HepG2 (cell line): ENCODE results near the gene ARHGAP26. TPM values are rescaled to one million over a fixed set of nuclear protein-coding genes. Genes with fewer than 3 reads are reported as not detected.

Experiments
- ATAC-seq: fragments of 200-7000 bp; cut with Tn5 transposase; 3 replicates; pipeline ENCODE4 v1.9.1; 2020; ENCODE audit warnings: mild to moderate bottlenecking, moderate library complexity
- BruUV-seq: library from RNA; stranded (reverse); fragments of 400-500 nt; replicated peaks from 2 replicates; lab custom pipeline; 2021; lab: Mats Ljungman, UMichigan
- CTCF ChIA-PET: fragments of 300-600 bp; formaldehyde crosslinking; extraction: SDS; loops from one replicate; lab custom pipeline; 2021; ENCODE audit warnings: low total read pairs, inconsistent platforms, low intra/inter-chr PET ratio; lab: Yijun Ruan, JAX
- POLR2A ChIA-PET: fragments of 350-600 bp; sonication (Branson Sonifier 250); formaldehyde crosslinking; loops from one replicate; lab custom pipeline; 2020; ENCODE audit warnings: antibody characterized with exemption, inconsistent platforms; lab: Yijun Ruan, JAX
- DNase-seq: peaks from one replicate; pipeline ENCODE4 v3.0.0-alpha.2; 2015; ENCODE audit warnings: low spot score
- FAIRE-seq: peaks from 3 replicates; lab custom pipeline; 2011; peaks lifted over from hg19 to GRCh38; lab: Jason Lieb, UNC
- H2AFZ ChIP-seq: one replicate; pipeline ENCODE4 v1.6.1; 2011; ENCODE audit warnings: low read length, inconsistent platforms
- H3K27ac ChIP-seq: fragments of 300-600 bp; 3 replicates; pipeline ENCODE4 v1.8.0; 2011; ENCODE audit warnings: mixed run types, mild to moderate bottlenecking, mixed read lengths, low read length, inconsistent platforms; ENCODE audit not compliant: insufficient read depth; ENCODE audit errors: extremely low read length
- H3K27me3 ChIP-seq, 2 experiments: fragments of 200-600 bp in 1 of 2; 2 replicates in 1 of 2; 3 replicates in 1 of 2; pipeline versions ENCODE4 v1.6.0 to v1.8.0; 2011; ENCODE audit warnings: low read length in 2 of 2, mild to moderate bottlenecking in 2 of 2, moderate library complexity in 2 of 2, inconsistent platforms in 1 of 2; ENCODE audit not compliant: insufficient read depth in 2 of 2, control insufficient read depth in 1 of 2
- H3K36me3 ChIP-seq, 2 experiments: fragments of 200-600 bp in 1 of 2; replicated peaks in 1 of 2; 2 replicates in 1 of 2; 3 replicates in 1 of 2; pipeline versions ENCODE4 v1.5.1 to v1.8.0; 2011; ENCODE audit warnings: low read length in 2 of 2, inconsistent platforms in 1 of 2; ENCODE audit not compliant: insufficient read depth in 2 of 2, control insufficient read depth in 1 of 2
- H3K4me1 ChIP-seq: 2 replicates; pipeline ENCODE4 v1.5.1; 2012; ENCODE audit warnings: low read length, inconsistent platforms; ENCODE audit not compliant: insufficient read depth
- H3K4me2 ChIP-seq: 2 replicates; pipeline ENCODE4 v1.6.0; 2011; ENCODE audit warnings: low read depth, low read length, inconsistent platforms
- H3K4me3 ChIP-seq, 3 experiments: fragments of 200-600 bp in 1 of 3; sonication (generic), shearing (Covaris generic) in 1 of 3; replicated peaks in 1 of 3; 2 replicates each; pipeline ENCODE4 v1.5.1; 2011 to 2016; ENCODE audit warnings: low read length in 3 of 3, inconsistent platforms in 2 of 3, low read depth in 2 of 3, mild to moderate bottlenecking in 2 of 3, control low read depth in 1 of 3, mixed read lengths in 1 of 3; ENCODE audit not compliant: insufficient read depth in 1 of 3
- H3K79me2 ChIP-seq: one replicate; pipeline ENCODE4 v1.6.1; 2011; ENCODE audit warnings: low read length, inconsistent platforms; ENCODE audit not compliant: insufficient read depth
- H3K9ac ChIP-seq: 2 replicates; pipeline ENCODE4 v1.6.0; 2011; ENCODE audit warnings: mild to moderate bottlenecking, low read depth, low read length, inconsistent platforms; ENCODE audit not compliant: insufficient read depth
- H3K9me3 ChIP-seq: 2 replicates; pipeline ENCODE4 v1.5.1; 2012; ENCODE audit warnings: mild to moderate bottlenecking, low read length
- H4K20me1 ChIP-seq: 2 replicates; pipeline ENCODE4 v1.6.0; 2011; ENCODE audit warnings: inconsistent platforms, mild to moderate bottlenecking, low read length, moderate library complexity; ENCODE audit not compliant: insufficient read depth
- HNRNPL ChIP-seq: fragments of 200-400 bp; formaldehyde crosslinking; IDR thresholded peaks from 2 replicates; pipeline ENCODE4 v1.6.1; 2017; ENCODE audit warnings: mild to moderate bottlenecking, low read depth, low read length
- MAFG ChIP-seq: sonication (generic); formaldehyde crosslinking; IDR thresholded peaks from 2 replicates; pipeline ENCODE4 v1.5.1; 2020; ENCODE audit warnings: mild to moderate bottlenecking, missing genetic modification reagents
- RBM22 ChIP-seq: fragments of 200-400 bp; formaldehyde crosslinking; optimal IDR thresholded peaks from 2 replicates; pipeline ENCODE3; 2017; ENCODE audit warnings: mild to moderate bottlenecking, low read length, moderate library complexity
- SMYD3 ChIP-seq: sonication (generic); formaldehyde crosslinking; IDR thresholded peaks from 2 replicates; pipeline ENCODE4 v1.8.1; 2023; ENCODE audit warnings: mild to moderate bottlenecking, missing genetic modification reagents
- ZNF7 ChIP-seq: IDR thresholded peaks from 2 replicates; pipeline ENCODE4 v1.6.1; 2016; ENCODE audit warnings: missing biosample characterization, missing genetic modification reagents
- WGBS: methylation state at CpG from one replicate; pipeline ENCODE4 v1.1.6; 2017; ENCODE audit warnings: low lambda C conversion rate; 5-methylcytosine and 5-hydroxymethylcytosine counted together
- in situ Hi-C: cut with HindIII; loops from 2 replicates; pipeline ENCODE4 v1.10.0; 2017; ENCODE audit warnings: low pct_unique_long_range_greater_than_20kb; ENCODE audit not compliant: extremely low pct_ligation_motif_present
- intact Hi-C: fragments of 100-400 bp; cut with micrococcal nuclease; formaldehyde crosslinking; loops from one replicate; pipeline ENCODE4 v1.10.0; 2022; ENCODE audit not compliant: unreplicated experiment
- polyA plus RNA-seq, 8 experiments: library from polyadenylated mRNA; depleted of rRNA in 3 of 8; stranded (reverse) in 7 of 8; unstranded in 1 of 8; fragments of >200 nt; fragmentation: Illumina TruSeq in 4 of 8; extraction: Trizol in 4 of 8; gene quantifications; 2 replicates each; pipeline versions ENCODE4 v1.2.1 to v1.2.3, GENCODE V29; 2011 to 2016; ENCODE audit warnings: low read depth in 4 of 8, missing spikeins in 1 of 8, mixed read lengths in 1 of 8; ENCODE audit not compliant: insufficient read depth in 1 of 8
- total RNA-seq, 5 experiments: library from RNA; depleted of rRNA; stranded (reverse); fragments of >200 nt; fragmentation: Illumina TruSeq; extraction: Trizol; gene quantifications; 2 replicates each; pipeline ENCODE4 v1.2.3, GENCODE V29; 2016; ENCODE audit warnings: low read depth in 1 of 5
- TF ChIP-seq, protein P1 (sequence below): sonication (generic); formaldehyde crosslinking; IDR thresholded peaks from 2 replicates; pipeline ENCODE4 v1.8.0; 2022; ENCODE audit warnings: mild to moderate bottlenecking, missing genetic modification reagents; ENCODE audit not compliant: insufficient replicate concordance
- TF ChIP-seq, protein P2 (sequence below): sonication (generic); formaldehyde crosslinking; IDR thresholded peaks from 2 replicates; pipeline ENCODE4 v1.4.0; 2020; ENCODE audit warnings: missing genetic modification reagents, borderline replicate concordance
- TF ChIP-seq, protein P3 (sequence below): sonication (generic); formaldehyde crosslinking; IDR thresholded peaks from 2 replicates; pipeline ENCODE4 v1.4.0; 2020; ENCODE audit warnings: low read depth, mild to moderate bottlenecking, missing genetic modification reagents

Gene ARHGAP26
- total and polyA plus RNA-seq, 2 of the 13 experiments (the other 11 are each of a cell fraction or from before 2014, with no cell fraction given) = 9.6 to 18.2 TPM

DNA sequence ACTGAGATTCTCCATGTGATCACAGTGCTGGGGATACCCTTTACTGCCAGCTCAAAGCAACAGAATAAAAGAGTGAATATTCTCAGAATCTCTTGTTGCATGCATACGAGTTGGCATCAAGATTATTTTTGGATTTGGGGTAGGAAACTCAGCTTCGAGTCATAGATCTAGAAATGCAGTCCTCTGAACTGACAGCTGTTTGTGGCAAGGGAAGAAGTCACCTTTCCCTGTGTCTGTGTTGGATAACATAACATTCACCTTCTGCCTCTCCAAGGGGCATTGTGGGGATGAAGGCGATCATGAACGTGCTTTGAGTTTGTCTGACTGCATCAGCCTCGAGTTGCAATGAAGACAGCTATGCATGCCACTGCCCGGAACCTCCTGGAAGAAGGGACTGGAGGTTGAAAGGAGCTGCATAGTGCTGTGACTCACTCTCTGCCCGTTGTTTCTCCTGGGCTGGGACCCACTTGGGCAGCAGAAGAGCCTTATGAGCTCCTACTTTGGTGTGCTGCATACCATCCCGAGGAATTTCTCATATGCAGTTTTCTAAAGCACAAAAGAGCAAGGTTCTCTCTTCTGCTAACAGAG is 231.7 kb downstream of the ARHGAP26 start:
- BruUV-seq = no TSS peak
- H3K9me3 ChIP-seq = no peaks in the 10 kb centered on the region
- H3K4me2 ChIP-seq = no peak overlapping the region
- no peak overlapping the region for H3K4me3 ChIP-seq
- in situ Hi-C loops (no loop called here), intact Hi-C loops (loop anchor here (5.0 kb wide), 1 partner anchor 400 kb away; the partner anchor contains the start of gene NR3C1)
- CTCF ChIA-PET = no interaction called here
- H3K36me3 ChIP-seq = peaks cover 0 to 4% of the 10 kb centered on the region in 2 experiments; a peak in 1 of 5 replicates
- H4K20me1 ChIP-seq = no peaks in the 10 kb centered on the region
- DNase-seq = no peak
- peak; percentile 52 for ATAC-seq
- 71% methylated on average over 6 of the region's 8 CpGs for WGBS
- no peak overlapping the region for H3K27ac ChIP-seq
- FAIRE-seq = no peak
- POLR2A ChIA-PET = no interaction called here
- no peaks in the 10 kb centered on the region for H3K79me2 ChIP-seq
- TF ChIP-seq, protein P1, sequence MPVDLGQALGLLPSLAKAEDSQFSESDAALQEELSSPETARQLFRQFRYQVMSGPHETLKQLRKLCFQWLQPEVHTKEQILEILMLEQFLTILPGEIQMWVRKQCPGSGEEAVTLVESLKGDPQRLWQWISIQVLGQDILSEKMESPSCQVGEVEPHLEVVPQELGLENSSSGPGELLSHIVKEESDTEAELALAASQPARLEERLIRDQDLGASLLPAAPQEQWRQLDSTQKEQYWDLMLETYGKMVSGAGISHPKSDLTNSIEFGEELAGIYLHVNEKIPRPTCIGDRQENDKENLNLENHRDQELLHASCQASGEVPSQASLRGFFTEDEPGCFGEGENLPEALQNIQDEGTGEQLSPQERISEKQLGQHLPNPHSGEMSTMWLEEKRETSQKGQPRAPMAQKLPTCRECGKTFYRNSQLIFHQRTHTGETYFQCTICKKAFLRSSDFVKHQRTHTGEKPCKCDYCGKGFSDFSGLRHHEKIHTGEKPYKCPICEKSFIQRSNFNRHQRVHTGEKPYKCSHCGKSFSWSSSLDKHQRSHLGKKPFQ = no peak
- TF ChIP-seq HNRNPL = no peak
- TF ChIP-seq RBM22 = peak; percentile 59
- no peak for TF ChIP-seq SMYD3
- TF ChIP-seq, protein P2, sequence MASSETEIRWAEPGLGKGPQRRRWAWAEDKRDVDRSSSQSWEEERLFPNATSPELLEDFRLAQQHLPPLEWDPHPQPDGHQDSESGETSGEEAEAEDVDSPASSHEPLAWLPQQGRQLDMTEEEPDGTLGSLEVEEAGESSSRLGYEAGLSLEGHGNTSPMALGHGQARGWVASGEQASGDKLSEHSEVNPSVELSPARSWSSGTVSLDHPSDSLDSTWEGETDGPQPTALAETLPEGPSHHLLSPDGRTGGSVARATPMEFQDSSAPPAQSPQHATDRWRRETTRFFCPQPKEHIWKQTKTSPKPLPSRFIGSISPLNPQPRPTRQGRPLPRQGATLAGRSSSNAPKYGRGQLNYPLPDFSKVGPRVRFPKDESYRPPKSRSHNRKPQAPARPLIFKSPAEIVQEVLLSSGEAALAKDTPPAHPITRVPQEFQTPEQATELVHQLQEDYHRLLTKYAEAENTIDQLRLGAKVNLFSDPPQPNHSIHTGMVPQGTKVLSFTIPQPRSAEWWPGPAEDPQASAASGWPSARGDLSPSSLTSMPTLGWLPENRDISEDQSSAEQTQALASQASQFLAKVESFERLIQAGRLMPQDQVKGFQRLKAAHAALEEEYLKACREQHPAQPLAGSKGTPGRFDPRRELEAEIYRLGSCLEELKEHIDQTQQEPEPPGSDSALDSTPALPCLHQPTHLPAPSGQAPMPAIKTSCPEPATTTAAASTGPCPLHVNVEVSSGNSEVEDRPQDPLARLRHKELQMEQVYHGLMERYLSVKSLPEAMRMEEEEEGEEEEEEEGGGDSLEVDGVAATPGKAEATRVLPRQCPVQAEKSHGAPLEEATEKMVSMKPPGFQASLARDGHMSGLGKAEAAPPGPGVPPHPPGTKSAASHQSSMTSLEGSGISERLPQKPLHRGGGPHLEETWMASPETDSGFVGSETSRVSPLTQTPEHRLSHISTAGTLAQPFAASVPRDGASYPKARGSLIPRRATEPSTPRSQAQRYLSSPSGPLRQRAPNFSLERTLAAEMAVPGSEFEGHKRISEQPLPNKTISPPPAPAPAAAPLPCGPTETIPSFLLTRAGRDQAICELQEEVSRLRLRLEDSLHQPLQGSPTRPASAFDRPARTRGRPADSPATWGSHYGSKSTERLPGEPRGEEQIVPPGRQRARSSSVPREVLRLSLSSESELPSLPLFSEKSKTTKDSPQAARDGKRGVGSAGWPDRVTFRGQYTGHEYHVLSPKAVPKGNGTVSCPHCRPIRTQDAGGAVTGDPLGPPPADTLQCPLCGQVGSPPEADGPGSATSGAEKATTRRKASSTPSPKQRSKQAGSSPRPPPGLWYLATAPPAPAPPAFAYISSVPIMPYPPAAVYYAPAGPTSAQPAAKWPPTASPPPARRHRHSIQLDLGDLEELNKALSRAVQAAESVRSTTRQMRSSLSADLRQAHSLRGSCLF (CRISPR knock-in tag) = no peak
- TF ChIP-seq, protein P3, sequence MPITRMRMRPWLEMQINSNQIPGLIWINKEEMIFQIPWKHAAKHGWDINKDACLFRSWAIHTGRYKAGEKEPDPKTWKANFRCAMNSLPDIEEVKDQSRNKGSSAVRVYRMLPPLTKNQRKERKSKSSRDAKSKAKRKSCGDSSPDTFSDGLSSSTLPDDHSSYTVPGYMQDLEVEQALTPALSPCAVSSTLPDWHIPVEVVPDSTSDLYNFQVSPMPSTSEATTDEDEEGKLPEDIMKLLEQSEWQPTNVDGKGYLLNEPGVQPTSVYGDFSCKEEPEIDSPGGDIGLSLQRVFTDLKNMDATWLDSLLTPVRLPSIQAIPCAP (CRISPR knock-in tag) = no peak
- TF ChIP-seq MAFG (CRISPR knock-in tag) = no peak
- no peak for TF ChIP-seq ZNF7 (CRISPR knock-in tag)
- no peaks in the 10 kb centered on the region for H3K27me3 ChIP-seq
- peaks cover 19% of the 10 kb centered on the region for H3K4me1 ChIP-seq
- no peak overlapping the region for H2AFZ ChIP-seq
- H3K9ac ChIP-seq = no peak overlapping the region
